Measurements from ENCODE around the gene STXBP1.
"Not testable (repeated sequence)": the region's sequence is repeated elsewhere in the genome, so short reads cannot be mapped to it uniquely, and the experiment has no call there.

DNA sequence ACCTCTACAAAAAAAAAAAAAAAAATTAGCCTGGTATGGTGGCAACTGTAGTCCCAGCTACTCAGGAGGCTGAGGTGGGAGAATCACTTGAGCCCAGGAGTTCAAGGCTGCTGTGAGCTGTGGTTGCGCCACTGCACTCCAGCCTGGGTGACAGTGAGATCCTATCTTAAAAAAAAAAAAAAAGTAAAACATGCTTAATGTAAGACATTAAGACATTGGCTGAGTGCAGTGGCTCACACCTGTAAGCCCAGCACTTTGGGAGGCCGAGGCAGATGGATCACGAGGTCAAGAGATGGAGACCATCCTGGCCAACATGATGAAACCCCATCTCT is 27.6 kb upstream of the STXBP1 start:
- not testable (repeated sequence) for TF ChIP-seq POLR2A (IDR thresholded peaks at IDR 0.05; ENCODE audit: low read depth, low read length)
- TF ChIP-seq, protein P1, sequence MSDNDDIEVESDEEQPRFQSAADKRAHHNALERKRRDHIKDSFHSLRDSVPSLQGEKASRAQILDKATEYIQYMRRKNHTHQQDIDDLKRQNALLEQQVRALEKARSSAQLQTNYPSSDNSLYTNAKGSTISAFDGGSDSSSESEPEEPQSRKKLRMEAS (IDR thresholded peaks at IDR 0.05; ENCODE audit: insufficient read depth, insufficient read length), result not testable (repeated sequence)

All from endothelial cell of umbilical vein (primary cell).